RWPE2 (cell line): ENCODE results near the gene LTA4H.

Source experiments
- ATAC-seq: fragments of 200-7000 bp; cut with Tn5 transposase; 3 replicates; pipeline ENCODE4 v1.9.1; 2021; ENCODE audit warnings: low read depth
- DNase-seq: peaks from one replicate; pipeline ENCODE4 v3.0.0-alpha.2; 2020; ENCODE audit warnings: low spot score
- H3K27ac ChIP-seq: fragments of 450-650 bp; 2 replicates; pipeline ENCODE4 v1.5.1; 2017; ENCODE audit warnings: mild to moderate bottlenecking; ENCODE audit not compliant: poor library complexity, severe bottlenecking
- H3K27me3 ChIP-seq: fragments of 250-450 bp; sonication (Bioruptor Pico); 2 replicates; pipeline ENCODE4 v1.5.1; 2021; ENCODE audit warnings: mild to moderate bottlenecking, moderate library complexity; ENCODE audit not compliant: insufficient read depth, poor library complexity, severe bottlenecking
- H3K36me3 ChIP-seq: fragments of 250-450 bp; sonication (Bioruptor Pico); 2 replicates; pipeline ENCODE4 v1.5.1; 2020; ENCODE audit warnings: low read depth, mild to moderate bottlenecking, moderate library complexity
- H3K4me1 ChIP-seq: fragments of 250-450 bp; sonication (Bioruptor Pico); 2 replicates; pipeline ENCODE4 v1.5.1; 2021; ENCODE audit warnings: mild to moderate bottlenecking, moderate library complexity; ENCODE audit not compliant: insufficient read depth, poor library complexity, severe bottlenecking
- H3K4me3 ChIP-seq: fragments of 250-450 bp; sonication (Bioruptor Pico); 2 replicates; pipeline ENCODE4 v1.5.1; 2021; ENCODE audit warnings: mild to moderate bottlenecking, moderate library complexity; ENCODE audit not compliant: severe bottlenecking
- H3K9me3 ChIP-seq: fragments of 250-450 bp; sonication (Bioruptor Pico); 2 replicates; pipeline ENCODE4 v1.5.1; 2021; ENCODE audit warnings: mild to moderate bottlenecking, moderate library complexity; ENCODE audit not compliant: severe bottlenecking
- CTCF ChIP-seq: fragments of 450-650 bp; IDR thresholded peaks from one replicate; pipeline ENCODE4 v1.5.1; 2017; ENCODE audit warnings: mild to moderate bottlenecking, moderate library complexity; ENCODE audit not compliant: poor library complexity, severe bottlenecking

The LTA4H gene

GRCh38 chr12:96078231-96079135, 43.1 kb upstream of the LTA4H start:
- no peak for TF ChIP-seq CTCF

GRCh38 chr12:96077081-96077480, 41.7 kb upstream of the LTA4H start:
- Histone ChIP-seq H3K4me1 (peaks cover 12% of the 10 kb centered on the region), H3K27me3 (no peaks in the 10 kb centered on the region), H3K36me3 (no peaks in the 10 kb centered on the region), H3K9me3 (no peaks in the 10 kb centered on the region), H3K27ac (no peak overlapping the region), H3K4me3 (no peak overlapping the region)
- ATAC-seq (no peak), DNase-seq (no peak)
- TF ChIP-seq CTCF: no peak

More at GRCh38 chr12:96078231-96079135, 43.1 kb upstream of the LTA4H start:
- no peak for DNase-seq
- no peak for ATAC-seq
- peaks cover 9% of the 10 kb centered on the region for H3K4me1 ChIP-seq
- H3K27me3 ChIP-seq: no peaks in the 10 kb centered on the region
- no peak overlapping the region for H3K27ac ChIP-seq
- no peak overlapping the region for H3K4me3 ChIP-seq
- no peaks in the 10 kb centered on the region for H3K36me3 ChIP-seq
- H3K9me3 ChIP-seq: no peaks in the 10 kb centered on the region

- Histone ChIP-seq H3K4me3 (no peak overlapping the region), H3K27ac (no peak overlapping the region), H3K9me3 (no peaks in the 10 kb centered on the region), H3K4me1 (peaks cover 12% of the 10 kb centered on the region), H3K36me3 (no peaks in the 10 kb centered on the region), H3K27me3 (no peaks in the 10 kb centered on the region)
- no peak for TF ChIP-seq CTCF
- ATAC-seq (no peak), DNase-seq (no peak)
Measured at GRCh38 chr12:96075560-96075959, 40.2 kb upstream of the LTA4H start.

GRCh38 chr12:96073346-96074330, 38.3 kb upstream of the LTA4H start:
- peaks cover 12% of the 10 kb centered on the region for H3K4me1 ChIP-seq
- no peaks in the 10 kb centered on the region for H3K27me3 ChIP-seq
- H3K4me3 ChIP-seq: no peak overlapping the region
- no peaks in the 10 kb centered on the region for H3K9me3 ChIP-seq
- ATAC-seq: peak; percentile 74
- TF ChIP-seq CTCF: no peak
- H3K27ac ChIP-seq: no peak overlapping the region
- no peaks in the 10 kb centered on the region for H3K36me3 ChIP-seq
- DNase-seq: no peak
